Liver (tissue), 3 donors: ENCODE data around the gene TANGO2.

Experiments
- CTCF ChIP-seq: fragments of 150-350 bp; IDR thresholded peaks from 2 replicates; pipeline ENCODE4 v1.5.1; 2017; ENCODE audit warnings: improper control_type of control experiment, low read depth, low read length; ENCODE audit not compliant: missing input control
- EGR1 ChIP-seq, 2 donors: IDR thresholded peaks; 2 replicates each; pipeline ENCODE4 v1.6.1; 2016 to 2018; ENCODE audit warnings: antibody characterized with exemption in 2 of 2, low read depth in 2 of 2
- FOXA1 ChIP-seq: IDR thresholded peaks from 2 replicates; pipeline ENCODE4 v1.6.1; 2016; ENCODE audit warnings: antibody characterized with exemption
- FOXA2 ChIP-seq: IDR thresholded peaks from 2 replicates; pipeline ENCODE4 v1.6.1; 2016; ENCODE audit warnings: antibody characterized with exemption
- GABPA ChIP-seq, 2 donors: IDR thresholded peaks in 1 of 2; conservative IDR thresholded peaks in 1 of 2; 2 replicates each; pipeline ENCODE4 v1.6.1; 2016; ENCODE audit warnings: antibody characterized with exemption in 2 of 2, mild to moderate bottlenecking in 1 of 2, moderate library complexity in 1 of 2
- JUND ChIP-seq, 2 donors: IDR thresholded peaks; 2 replicates each; pipeline ENCODE4 v1.6.1; 2016; ENCODE audit warnings: antibody characterized with exemption in 2 of 2
- NR2F2 ChIP-seq: IDR thresholded peaks from 2 replicates; pipeline ENCODE4 v1.6.1; 2016; ENCODE audit warnings: antibody characterized with exemption
- RAD21 ChIP-seq, 2 donors: IDR thresholded peaks; 2 replicates each; pipeline ENCODE4 v1.6.1; 2016; ENCODE audit warnings: antibody characterized with exemption in 2 of 2, mild to moderate bottlenecking in 2 of 2
- SP1 ChIP-seq: IDR thresholded peaks from 2 replicates; pipeline ENCODE4 v1.6.1; 2018; ENCODE audit warnings: antibody characterized with exemption, mild to moderate bottlenecking
- TAF1 ChIP-seq: conservative IDR thresholded peaks from 2 replicates; pipeline ENCODE4 v1.6.1; 2016; ENCODE audit warnings: antibody characterized with exemption, mild to moderate bottlenecking
- YY1 ChIP-seq: IDR thresholded peaks from 2 replicates; pipeline ENCODE4 v1.6.1; 2016; ENCODE audit warnings: antibody characterized with exemption, mild to moderate bottlenecking
- TF ChIP-seq, protein P1 (sequence below): IDR thresholded peaks from 2 replicates; pipeline ENCODE4 v1.6.1; 2016; ENCODE audit warnings: antibody characterized with exemption
- TF ChIP-seq, protein P2 (sequence below): IDR thresholded peaks from 2 replicates; pipeline ENCODE4 v1.6.1; 2016; ENCODE audit warnings: antibody characterized with exemption, mild to moderate bottlenecking
- TF ChIP-seq, protein P3 (sequence below): IDR thresholded peaks from 2 replicates; pipeline ENCODE4 v1.6.1; 2016; ENCODE audit warnings: antibody characterized with exemption
- donor health status: healthy.
- donor health status: healthy.

DNA sequence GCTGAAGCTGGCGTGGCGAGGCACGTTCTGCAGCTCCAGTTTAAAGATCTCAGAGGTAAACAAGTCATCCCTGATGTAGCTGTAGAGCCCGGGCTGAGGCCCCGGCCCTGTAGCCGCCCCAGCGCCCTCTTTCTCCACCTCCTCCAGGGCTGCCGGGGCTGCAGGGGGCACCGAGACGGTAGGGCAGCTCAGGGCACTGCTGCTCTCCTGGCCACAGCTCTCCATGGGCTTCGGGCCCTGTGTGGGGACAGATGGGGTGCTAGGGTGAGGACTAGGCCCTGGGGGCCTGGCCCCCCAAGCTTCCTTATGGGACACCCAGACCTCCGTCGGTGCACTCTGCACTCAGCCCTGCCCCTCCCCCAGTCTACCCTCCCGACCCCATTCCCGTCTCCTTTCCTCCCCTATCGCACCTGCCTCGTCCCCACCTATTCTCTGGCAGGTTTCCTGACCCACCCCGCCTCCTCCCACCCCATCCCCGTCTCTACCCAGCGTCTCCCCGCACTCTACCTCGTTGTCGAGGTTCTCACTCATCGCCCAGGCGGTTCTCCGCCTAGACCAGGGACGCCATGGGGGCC lies 95.6 kb downstream of the TANGO2 start:
- no peak for TF ChIP-seq CTCF
- TF ChIP-seq JUND (IDR thresholded peaks at IDR 0.05): no peak
- TF ChIP-seq, protein P1, sequence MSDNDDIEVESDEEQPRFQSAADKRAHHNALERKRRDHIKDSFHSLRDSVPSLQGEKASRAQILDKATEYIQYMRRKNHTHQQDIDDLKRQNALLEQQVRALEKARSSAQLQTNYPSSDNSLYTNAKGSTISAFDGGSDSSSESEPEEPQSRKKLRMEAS: no peak
- TF ChIP-seq TAF1: no peak
- TF ChIP-seq, protein P2, sequence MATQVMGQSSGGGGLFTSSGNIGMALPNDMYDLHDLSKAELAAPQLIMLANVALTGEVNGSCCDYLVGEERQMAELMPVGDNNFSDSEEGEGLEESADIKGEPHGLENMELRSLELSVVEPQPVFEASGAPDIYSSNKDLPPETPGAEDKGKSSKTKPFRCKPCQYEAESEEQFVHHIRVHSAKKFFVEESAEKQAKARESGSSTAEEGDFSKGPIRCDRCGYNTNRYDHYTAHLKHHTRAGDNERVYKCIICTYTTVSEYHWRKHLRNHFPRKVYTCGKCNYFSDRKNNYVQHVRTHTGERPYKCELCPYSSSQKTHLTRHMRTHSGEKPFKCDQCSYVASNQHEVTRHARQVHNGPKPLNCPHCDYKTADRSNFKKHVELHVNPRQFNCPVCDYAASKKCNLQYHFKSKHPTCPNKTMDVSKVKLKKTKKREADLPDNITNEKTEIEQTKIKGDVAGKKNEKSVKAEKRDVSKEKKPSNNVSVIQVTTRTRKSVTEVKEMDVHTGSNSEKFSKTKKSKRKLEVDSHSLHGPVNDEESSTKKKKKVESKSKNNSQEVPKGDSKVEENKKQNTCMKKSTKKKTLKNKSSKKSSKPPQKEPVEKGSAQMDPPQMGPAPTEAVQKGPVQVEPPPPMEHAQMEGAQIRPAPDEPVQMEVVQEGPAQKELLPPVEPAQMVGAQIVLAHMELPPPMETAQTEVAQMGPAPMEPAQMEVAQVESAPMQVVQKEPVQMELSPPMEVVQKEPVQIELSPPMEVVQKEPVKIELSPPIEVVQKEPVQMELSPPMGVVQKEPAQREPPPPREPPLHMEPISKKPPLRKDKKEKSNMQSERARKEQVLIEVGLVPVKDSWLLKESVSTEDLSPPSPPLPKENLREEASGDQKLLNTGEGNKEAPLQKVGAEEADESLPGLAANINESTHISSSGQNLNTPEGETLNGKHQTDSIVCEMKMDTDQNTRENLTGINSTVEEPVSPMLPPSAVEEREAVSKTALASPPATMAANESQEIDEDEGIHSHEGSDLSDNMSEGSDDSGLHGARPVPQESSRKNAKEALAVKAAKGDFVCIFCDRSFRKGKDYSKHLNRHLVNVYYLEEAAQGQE: no peak
- TF ChIP-seq YY1: no peak
- no peak for TF ChIP-seq EGR1 (IDR thresholded peaks at IDR 0.05; ENCODE audit: low read depth in 2 of 2)
- no peak for TF ChIP-seq NR2F2
- TF ChIP-seq, protein P3, sequence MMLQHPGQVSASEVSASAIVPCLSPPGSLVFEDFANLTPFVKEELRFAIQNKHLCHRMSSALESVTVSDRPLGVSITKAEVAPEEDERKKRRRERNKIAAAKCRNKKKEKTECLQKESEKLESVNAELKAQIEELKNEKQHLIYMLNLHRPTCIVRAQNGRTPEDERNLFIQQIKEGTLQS: no peak
- TF ChIP-seq GABPA (IDR thresholded peaks at IDR 0.05 in 1 of 2, conservative IDR thresholded peaks at IDR 0.05 in 1 of 2): no peak
- TF ChIP-seq FOXA1: no peak
- TF ChIP-seq RAD21 (IDR thresholded peaks at IDR 0.05): no peak
- TF ChIP-seq SP1: no peak
- TF ChIP-seq FOXA2: no peak
